HG03159 (cell line): ENCODE data around the gene C2orf42.
"Not testable (repeated sequence)": the region's sequence is repeated elsewhere in the genome, so short reads cannot be mapped to it uniquely, and the experiment has no call there.

Experiments used
- ATAC-seq: cut with Tn5 transposase; IDR thresholded peaks from one replicate; pipeline ENCODE4 v1.9.1; 2021; ENCODE audit warnings: mild to moderate bottlenecking, moderate library complexity; ENCODE audit not compliant: unreplicated experiment

Gene C2orf42

GRCh38 chr2:70173520-70173919, 17.3 kb downstream of the C2orf42 start:
- ATAC-seq: no peak

DNA sequence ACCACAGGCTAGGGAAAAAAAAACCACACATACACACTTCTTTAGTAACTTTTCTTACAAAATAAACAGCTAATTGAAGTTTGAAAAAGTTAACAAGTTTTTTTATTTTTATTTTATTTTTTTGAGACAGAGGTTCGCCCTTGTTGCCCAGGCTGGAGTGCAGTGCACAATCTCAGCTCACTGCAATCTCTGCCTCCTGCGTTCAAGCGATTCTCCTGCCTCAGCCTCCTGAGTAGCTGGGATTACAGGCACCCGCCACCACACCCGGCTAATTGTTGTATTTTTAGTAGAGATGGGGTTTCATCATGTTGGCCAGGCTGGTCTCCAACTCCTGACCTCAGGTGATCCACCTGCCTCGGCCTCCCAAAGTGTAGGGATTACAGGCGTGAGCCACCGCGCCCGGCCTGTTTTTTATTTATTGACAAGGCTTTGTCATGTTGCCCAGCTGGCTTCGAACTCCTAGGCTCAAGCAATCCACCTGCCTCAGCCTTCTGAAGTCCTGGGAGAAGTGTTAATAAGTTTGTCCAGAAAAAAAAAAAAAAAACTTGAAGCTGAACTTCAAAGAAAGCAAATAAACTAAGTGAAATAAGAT, 21.1 kb downstream of the C2orf42 start:
- ATAC-seq: not testable (repeated sequence)

DNA sequence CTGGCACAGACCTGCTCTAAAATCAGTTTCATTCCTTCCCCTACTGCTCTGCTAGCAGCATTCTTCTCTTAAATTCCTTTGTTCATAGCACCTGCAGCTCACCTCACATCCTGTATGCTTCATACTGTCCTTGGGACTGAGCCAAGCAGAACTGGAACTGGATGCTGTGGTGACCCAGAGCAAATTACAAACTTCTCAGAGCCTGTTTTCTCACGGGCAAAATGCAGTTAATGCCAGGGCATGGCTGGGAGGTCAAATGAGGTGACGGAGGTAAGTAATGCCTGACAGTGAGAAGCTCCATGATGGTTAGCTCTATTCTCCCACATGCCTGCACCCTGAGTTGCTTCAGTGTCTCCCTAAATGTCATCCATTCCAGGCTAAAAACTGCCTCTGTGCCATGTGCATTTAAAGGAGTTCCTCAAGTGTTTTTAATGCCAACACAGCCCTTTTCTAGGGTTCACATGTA, 29.7 kb downstream of the C2orf42 start:
- peak; percentile 92 for ATAC-seq

DNA sequence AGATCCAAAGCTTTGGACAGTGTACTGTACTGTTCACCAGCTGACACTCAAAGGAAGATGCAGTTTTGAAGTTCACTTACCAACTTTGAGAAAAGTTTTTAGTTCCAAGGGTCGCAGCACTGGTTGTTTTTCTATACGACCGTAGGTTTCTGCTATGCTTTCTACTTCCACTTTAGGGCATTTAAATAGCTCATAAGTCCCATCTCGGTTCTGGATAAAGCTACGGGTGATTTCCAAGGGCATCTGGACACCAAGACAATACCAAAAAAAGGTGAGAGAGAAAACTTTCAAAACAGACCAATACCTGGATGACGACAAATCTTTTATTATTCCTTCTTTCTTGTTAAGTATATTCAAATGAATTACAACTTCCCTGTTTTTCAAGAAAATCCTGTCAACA, 30.3 kb downstream of the C2orf42 start:
- no peak for ATAC-seq

- not testable (repeated sequence) for ATAC-seq
These were observed 41.6 kb downstream of the C2orf42 start for GRCh38 chr2:70149130-70149686.

GRCh38 chr2:70148211-70148760, 42.5 kb downstream of the C2orf42 start:
- not testable (repeated sequence) for ATAC-seq

DNA sequence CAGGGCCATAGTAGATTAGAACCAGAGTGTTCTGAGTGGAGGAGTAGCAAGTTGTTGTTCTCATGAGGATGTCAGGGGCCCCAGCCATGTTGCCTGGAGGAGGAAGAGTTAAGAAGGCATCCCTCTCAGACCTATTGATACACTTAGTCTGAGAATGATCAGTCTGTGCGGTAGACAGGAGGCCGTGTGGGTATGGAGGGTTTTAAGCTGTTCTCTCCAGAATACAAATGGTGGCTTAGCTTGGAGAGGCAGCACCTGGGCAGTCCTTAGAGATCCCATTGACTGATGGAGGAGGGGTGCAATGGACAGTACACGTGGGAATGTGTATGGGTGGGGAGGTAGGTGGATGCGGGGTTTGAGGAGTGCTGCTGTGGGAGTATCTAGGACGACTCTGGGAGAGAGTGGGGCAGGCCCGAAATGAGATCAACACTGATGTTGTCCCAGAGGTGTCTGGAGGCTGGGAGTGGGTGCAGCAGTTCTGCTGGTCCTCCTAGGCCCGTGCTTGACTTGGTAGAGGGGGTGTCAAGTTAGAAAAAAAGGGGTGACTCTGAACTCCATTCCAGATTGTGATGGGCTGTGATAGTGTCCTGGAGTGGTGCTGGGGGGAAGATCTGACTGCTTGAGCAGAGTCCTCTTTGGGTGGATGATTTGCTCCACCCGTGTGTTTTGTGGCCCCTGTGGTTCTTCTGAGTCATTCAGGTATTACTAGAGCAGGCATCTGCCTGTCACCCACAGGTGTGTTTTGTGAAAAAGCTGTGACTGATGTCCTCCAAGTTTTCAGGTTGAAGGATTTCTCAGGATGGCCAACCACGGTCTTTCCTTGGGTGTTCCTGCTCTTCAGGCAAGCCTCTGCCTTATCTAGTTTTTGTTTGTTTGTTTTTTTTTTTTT, 44.7 kb downstream of the C2orf42 start:
- no peak for ATAC-seq

GRCh38 chr2:70145144-70145490, 45.7 kb downstream of the C2orf42 start:
- ATAC-seq: no peak

GRCh38 chr2:70144443-70145143, 46.2 kb downstream of the C2orf42 start:
- no peak for ATAC-seq

DNA sequence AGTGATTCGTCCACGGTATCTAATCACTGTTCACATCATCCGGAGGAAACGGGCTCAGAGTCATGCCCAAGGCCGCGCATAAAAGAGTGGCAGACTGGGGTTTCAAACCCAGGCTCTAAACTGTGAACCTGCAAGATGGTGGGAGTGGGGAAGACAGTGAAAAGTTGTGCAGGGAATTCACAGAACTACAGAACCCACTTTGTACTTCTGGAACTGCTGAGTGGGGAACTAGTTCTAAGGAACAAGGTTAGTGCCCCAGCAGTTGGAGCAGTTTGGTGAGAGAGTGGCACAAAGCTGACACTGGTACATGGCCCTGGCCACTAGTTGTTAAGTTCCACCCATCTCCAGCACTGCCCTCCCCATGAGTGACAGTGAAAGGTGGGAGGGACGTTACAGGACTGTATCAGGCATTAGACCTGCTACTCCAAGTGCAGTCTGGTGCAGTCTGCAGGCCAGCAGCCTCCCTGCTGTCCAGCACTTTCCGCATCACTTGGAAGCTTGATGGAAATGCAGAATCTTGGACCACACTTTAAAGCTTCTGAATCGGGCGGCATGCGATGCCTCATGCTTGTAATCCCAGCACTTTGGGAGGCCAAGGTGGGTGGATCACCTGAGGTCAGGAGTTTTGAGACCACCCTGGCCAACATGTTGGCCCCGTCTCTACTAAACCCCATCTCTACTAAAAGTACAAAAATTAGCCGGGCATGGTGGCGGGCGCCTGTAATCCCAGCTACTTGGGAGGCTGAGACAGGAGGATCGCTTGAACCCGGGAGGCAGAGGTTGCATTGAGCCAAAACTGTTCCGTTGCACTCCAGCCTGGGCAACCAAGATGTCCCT, 47.3 kb downstream of the C2orf42 start:
- no peak for ATAC-seq

- peak; percentile 70 for ATAC-seq
These were observed 48.1 kb downstream of the C2orf42 start for GRCh38 chr2:70142590-70143313.

DNA sequence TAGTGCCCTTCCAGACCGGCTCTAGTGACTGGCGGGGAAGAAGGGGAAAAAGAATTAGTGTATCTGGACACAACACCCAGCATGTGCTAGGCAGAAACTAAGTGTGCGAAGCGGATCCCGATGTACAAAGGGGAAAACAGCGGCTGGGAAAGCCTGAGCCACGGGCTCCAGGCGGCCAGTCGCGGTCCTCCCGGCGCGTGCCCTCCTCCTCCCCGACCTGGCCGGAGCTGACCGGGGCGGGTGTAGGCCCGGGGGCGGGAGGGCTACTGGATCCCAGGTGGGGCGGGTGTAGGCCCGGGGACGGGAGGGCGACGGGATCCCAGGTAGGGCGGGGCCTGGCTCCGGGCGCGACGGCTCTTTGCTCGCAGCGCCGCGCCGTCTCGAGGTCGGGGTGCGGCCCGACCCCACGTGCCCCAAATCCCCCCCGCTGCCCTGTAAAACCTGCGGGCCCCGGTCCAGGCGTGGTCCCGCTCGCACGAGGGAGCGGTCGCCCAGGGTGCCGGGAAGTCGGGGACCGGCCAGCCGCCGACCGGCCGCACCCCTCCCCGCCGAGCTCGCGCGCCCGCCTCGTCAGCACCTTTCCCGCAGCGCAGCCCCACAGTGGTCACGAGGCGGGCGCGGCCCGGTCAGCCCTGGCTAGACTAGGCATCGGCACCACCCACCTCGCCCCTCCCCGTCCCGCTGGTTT, 48.8 kb downstream of the C2orf42 start:
- peak; percentile 38 for ATAC-seq

- peak; percentile 43 for ATAC-seq
These were observed 49.5 kb downstream of the C2orf42 start for GRCh38 chr2:70141212-70141901.

DNA sequence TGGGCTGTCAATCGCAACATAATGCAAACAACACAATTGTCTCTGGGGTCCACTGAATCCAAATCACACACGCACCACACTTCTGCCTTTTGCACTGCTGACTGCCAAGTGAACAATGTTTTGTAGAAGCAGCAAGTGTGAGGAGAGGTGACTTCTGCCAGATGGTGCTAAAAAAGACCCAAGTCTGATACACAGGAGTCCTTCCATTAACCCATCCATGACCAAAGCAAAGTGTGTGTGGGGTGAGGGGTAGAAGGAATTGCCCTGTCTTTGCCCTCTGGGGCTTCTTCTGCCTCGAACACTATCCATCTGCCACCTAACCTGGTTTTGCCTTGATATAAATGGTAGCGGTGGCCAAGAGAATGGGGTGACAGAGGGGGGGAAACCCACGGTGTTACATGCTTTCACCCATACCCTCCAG, 50.0 kb downstream of the C2orf42 start:
- no peak for ATAC-seq

GRCh38 chr2:70134323-70134983, 56.4 kb downstream of the C2orf42 start:
- not testable (repeated sequence) for ATAC-seq

DNA sequence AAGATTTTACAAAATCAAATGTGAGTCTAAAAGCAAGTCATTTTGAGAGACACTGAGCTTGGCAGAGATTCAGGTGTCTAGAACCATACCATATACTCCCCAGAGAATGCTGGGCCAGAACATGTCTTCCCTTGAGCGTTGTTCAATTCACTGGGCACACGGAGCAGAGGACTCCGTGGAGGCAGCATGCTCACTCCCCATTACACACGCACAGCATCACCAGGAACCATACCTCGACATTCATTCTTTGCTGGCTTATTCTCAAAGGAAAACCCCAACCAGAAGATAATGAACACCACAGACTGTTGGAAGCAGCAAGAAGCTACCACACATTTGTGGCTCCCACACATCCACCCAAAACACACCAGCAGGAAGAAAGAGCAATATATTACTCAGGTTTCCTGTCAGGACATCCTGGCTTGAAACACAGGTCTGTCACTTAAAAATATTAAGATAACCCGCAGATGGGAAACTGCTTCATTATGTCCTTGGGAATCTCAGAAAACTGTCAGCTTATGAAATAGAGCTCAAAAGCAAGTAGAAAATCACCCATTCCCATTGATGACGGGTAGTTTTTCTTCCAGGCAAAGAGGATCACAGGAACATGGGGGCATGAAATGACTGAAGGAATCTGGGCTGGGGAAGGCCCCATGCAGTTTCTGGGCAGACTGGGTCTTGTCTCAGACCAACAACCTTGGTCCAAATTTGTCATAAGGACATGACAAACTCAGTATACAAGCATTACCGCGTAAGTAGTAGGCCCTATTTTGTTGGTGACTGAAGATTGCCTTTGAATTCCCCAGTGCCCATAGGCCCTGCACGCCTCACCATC, 57.1 kb downstream of the C2orf42 start:
- no peak for ATAC-seq

GRCh38 chr2:70133127-70133452, 57.7 kb downstream of the C2orf42 start:
- ATAC-seq: no peak
